NCI-H2107 treated with DMSO at 0.1 percent for 48 hours (cell line): ENCODE results near the gene PLXDC2.

ENCODE experiments used
- DNase-seq: peaks from one replicate; lab custom pipeline; 2025; ENCODE audit not compliant: unreplicated experiment; lab: John Stamatoyannopoulos, UW

The PLXDC2 gene

DNA sequence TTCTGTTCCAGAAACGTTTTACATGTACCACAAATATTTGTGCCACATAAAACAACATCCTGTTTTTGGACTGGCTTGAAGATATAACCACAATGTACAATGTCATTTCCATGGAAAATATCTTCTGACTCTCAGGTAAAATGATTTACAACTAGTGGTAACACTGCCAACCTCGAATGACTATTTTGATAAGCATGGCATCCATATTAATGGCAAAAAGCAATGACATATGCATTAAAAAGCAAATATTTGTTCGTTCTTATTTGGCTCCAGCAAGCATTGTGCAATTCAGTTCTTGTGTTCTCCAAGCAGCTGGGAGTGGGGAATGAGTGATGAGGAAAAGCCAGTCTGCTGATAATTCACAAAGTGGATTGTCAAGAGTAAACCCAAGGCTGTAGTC lies 289.0 kb downstream of the PLXDC2 start:
- DNase-seq: no peak

GRCh38 chr10:20105931-20106330 lies 289.7 kb downstream of the PLXDC2 start:
- DNase-seq: no peak

DNA sequence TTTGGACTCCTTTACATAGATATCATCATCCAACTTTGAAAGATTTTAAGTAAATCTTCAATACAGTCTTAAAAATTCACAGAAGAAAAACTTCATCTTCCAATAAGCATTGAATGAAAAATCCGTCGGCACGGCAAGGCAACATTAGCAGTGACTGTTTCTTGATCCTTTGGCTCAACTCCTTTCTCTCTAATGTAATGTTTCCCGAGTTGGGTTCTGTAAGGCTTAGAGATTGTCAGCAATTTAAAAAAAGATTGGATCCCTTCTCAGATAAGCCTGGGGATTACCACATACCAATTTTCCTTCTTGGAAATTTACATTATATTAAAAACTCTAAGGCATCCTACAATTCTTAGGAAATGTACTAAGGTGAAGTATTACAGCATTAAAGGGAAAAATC lies 291.8 kb downstream of the PLXDC2 start:
- DNase-seq: no peak

DNA sequence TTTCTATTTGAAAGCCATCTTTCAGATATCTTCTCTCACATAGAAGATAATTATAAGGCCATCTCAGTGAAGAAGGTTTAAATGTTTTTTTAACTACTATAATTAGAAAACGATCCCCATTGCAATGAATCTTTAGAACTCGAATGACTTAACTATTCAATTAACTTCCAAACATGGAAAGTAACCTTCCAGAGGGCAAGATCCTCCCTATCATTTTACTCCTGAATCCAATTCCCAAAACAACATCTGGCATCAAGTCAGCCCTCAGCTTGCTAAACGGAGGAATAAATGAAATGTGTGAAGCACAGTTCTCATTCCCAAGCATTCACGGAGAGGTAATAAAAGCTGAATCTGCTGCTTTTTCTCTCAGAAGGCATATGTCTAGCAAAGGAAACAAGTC lies 293.4 kb downstream of the PLXDC2 start:
- no peak for DNase-seq

- no peak for DNase-seq
Observed at GRCh38 chr10:20110125-20111100, 294.2 kb downstream of the PLXDC2 start.

GRCh38 chr10:20114179-20114578 lies 297.9 kb downstream of the PLXDC2 start:
- DNase-seq: no peak

DNA sequence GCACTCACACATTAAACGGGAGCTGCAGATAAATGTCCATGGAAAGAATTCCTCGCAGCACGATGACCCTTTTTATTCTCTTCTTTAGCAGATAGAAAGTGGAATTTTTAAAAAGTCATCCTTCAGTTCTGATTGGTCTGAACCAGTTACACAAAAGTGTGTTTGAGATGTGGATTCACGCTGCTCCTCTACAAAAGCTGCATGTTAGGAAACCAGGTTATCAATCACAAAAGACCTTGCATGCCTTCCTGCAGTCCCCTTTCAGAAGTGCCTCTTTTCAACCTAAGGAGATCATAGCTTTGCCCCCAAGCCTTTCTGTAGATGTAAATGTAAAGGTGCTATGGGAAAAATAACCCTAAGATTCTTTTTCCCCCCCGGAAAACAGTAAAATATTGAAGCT lies 299.7 kb downstream of the PLXDC2 start:
- no peak for DNase-seq

DNA sequence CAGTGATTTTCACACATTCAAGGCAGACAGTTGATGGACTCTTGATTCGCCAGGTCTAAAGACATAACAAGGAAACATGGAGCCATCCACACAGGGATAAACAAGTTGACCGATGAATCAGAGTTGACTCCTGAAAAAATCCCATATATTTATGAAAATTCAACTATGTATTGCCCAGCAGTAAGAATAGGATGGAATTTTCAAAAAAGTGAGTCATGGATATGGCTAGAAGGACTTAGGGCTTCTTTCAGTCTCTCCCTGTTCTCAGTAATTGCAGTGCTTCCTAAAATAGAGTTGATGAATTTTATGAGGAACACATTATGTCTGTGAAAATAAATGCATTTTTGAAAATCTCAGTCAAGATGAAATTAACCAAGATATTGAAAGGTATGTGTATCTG lies 301.2 kb downstream of the PLXDC2 start:
- DNase-seq: no peak

GRCh38 chr10:20118119-20118518 lies 301.9 kb downstream of the PLXDC2 start:
- DNase-seq: no peak

DNA sequence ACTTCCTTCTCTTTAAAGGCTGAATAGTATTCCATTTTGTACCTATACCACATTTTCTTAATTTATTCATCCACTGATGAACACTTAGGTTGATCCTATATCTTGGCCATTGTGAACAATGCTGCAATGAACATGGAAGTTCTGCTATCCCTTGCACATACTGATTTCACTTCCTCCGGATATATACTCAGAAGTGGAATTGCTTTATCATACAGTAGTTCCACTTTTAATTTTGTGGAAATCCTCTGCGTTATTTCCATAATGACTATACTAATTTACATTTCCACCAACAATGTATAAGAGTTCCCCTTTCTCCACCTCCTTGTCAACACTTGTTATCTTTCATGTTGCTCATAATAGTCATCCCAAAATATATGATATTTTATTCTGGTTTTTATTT lies 312.6 kb downstream of the PLXDC2 start:
- DNase-seq: no peak

DNA sequence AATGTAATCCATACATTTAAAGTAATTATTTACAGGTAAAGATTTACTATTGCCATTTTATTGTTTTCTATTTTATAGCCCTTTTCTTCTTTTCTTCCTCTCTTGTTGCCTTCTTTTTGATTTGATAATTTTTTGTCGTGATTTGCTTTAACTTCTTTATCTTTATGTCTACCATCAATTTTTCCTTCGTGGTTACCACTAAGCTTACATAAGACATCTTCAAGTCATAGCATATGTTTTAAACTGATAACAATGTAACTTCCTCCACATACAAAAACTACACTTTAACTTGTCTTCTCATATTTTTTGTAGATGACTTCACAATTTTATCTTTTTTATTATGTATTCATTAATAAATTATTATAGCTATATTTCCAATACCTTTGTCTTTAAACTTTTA lies 316.6 kb downstream of the PLXDC2 start:
- no peak for DNase-seq

DNA sequence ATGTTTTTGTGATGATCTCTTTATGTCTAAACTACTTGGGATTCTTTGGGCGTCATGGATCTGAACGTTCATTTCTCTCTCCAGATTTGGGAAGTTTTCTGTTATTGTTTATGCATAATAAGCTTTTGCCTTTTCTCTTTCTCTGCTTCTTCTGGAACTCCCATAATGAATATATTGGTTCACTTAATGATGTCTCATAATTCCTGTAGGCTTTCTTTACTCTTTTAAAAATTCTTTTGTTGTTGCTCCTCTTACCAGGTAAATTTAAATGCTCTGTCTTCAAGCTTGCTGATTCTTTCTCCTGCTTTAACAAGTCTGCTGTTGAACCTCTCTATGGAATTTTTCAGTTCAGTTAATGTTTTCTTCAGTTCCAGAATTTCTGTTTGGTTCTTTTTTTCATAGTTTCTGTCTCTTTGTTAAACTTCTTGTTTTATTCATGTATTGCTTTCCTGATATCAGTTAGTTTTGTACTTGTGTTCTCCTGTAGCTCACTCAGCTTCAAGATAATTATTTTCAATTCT lies 317.5 kb downstream of the PLXDC2 start:
- DNase-seq: no peak

DNA sequence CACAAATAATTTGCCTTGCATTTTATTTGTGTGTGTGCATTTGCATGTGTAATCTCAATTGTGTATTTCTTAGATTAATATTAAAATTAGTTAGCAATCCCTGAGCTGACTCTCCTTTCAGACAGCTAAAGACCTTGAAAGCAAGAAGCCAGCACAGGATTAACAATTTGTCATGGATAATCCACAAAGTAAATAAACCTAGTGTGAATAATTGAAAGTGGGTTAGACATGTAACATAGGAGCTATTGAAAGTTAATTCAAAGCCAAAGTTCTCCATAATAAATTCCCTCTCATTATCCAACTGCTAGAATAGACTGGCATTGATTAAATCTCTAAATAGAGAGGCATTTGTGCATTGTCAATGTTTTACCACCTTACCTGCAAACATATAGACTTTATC lies 326.1 kb downstream of the PLXDC2 start:
- no peak for DNase-seq

- no peak for DNase-seq
Observed at GRCh38 chr10:20144268-20144667, 328.0 kb downstream of the PLXDC2 start.

- no peak for DNase-seq
Observed at GRCh38 chr10:20146004-20146403, 329.8 kb downstream of the PLXDC2 start.

DNA sequence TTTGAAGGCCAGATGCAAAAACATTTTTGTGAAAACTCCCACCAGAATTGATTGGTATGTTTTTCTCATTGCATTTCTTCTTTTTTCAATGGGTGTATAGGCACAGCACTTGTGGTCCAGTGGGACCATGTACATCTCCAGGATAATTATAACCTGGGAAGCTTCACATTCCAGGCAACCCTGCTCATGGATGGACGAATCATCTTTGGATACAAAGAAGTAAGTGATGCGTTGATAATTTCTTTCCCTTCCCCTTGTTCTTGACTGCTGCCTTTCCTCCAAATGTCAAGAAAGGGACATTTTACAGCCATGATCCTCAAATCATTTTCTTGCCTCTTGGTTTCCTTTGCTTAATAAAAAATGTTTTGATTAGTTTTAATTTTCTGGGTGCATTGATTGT lies 331.5 kb downstream of the PLXDC2 start:
- DNase-seq: no peak

GRCh38 chr10:20156511-20156910 lies 340.3 kb downstream of the PLXDC2 start:
- no peak for DNase-seq

- DNase-seq: no peak
Observed at GRCh38 chr10:20157314-20157713, 341.1 kb downstream of the PLXDC2 start.

DNA sequence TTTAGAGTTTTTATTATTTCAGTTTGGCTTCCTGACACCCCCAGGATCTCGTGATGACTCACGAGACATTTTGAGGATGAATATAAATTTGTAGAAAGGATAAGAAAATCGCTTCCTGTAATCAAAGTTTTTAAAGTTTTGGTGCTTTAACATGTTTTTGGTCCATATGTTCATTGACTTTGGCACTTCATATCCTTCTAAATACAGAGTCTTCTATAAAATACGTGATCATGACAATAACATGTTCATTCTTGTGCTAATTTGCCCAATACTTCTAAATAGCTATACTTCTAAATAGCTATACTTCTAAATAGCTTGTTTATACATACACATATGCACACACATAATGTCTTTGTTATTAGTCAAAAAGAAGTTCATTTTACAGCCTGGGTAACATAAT lies 341.9 kb downstream of the PLXDC2 start:
- no peak for DNase-seq

GRCh38 chr10:20162123-20162522 lies 345.9 kb downstream of the PLXDC2 start:
- DNase-seq: no peak

- DNase-seq: no peak
Observed at GRCh38 chr10:20166096-20166675, 350.0 kb downstream of the PLXDC2 start.

DNA sequence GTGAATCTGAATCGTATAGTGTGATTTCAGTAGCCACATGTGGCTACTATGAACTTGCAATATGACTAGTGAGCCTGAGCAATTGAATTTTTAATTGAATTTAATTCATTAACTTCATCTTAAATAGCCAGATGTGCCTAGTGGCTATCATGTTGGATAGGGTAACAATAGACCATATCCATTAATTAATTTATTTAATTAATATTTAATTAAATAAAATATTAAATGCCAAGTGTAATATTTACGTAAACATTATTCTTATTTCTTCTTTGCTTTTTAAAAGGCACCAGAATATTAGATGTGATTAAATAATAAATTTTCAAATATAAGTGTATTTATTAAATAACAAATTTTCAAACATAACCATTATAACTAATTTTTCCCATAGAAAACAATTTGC lies 354.4 kb downstream of the PLXDC2 start:
- DNase-seq: no peak
